GM13976 (cell line): ENCODE data around the gene FRY.

Experiments
- DNase-seq: peaks from one replicate; pipeline ENCODE4 v3.0.0; 2012; ENCODE audit warnings: low spot score
- CTCF ChIP-seq: IDR thresholded peaks from 2 replicates; pipeline ENCODE4 v1.5.1; 2012; ENCODE audit warnings: borderline replicate concordance, mild to moderate bottlenecking; ENCODE audit not compliant: insufficient read depth; ENCODE audit errors: extremely low read depth, missing control alignments, control extremely low read depth
- in situ Hi-C: fragments of 300-500 bp; cut with MboI; formaldehyde crosslinking; loops from one replicate; pipeline ENCODE4 v1.12.0; 2022; ENCODE audit warnings: low sequenced_read_pairs, mixed read lengths, inconsistent platforms; ENCODE audit not compliant: unreplicated experiment

Gene FRY

GRCh38 chr13:32093006-32093405 is 61.4 kb downstream of the FRY start:
- no peak for DNase-seq
- in situ Hi-C loops = no loop called here
- TF ChIP-seq CTCF = no peak

- DNase-seq = no peak
- no peak for TF ChIP-seq CTCF
- in situ Hi-C loops = no loop called here
These were observed 66.7 kb downstream of the FRY start for GRCh38 chr13:32098272-32098671.

- no peak for TF ChIP-seq CTCF
- in situ Hi-C loops = no loop called here
- DNase-seq = no peak
These were observed 74.2 kb downstream of the FRY start for GRCh38 chr13:32105653-32106313.

GRCh38 chr13:32107474-32107873 is 75.9 kb downstream of the FRY start:
- no peak for DNase-seq
- TF ChIP-seq CTCF = no peak
- in situ Hi-C loops = no loop called here

- no peak for TF ChIP-seq CTCF
- no peak for DNase-seq
- in situ Hi-C loops = no loop called here
These were observed 76.4 kb downstream of the FRY start for GRCh38 chr13:32107973-32108372.

- no peak for TF ChIP-seq CTCF
- DNase-seq = no peak
- in situ Hi-C loops = no loop called here
These were observed 82.0 kb downstream of the FRY start for GRCh38 chr13:32113532-32113931.
